KMS-11 (cell line): ENCODE data around the gene BPGM.

Source experiments
- H2AFZ ChIP-seq: fragments of 200-600 bp; sonication (generic); 2 replicates; pipeline ENCODE4 v1.6.1; 2016; ENCODE audit warnings: antibody characterized with exemption, mixed run types, low read depth
- H3K27ac ChIP-seq: fragments of 200-600 bp; sonication (generic); 2 replicates; pipeline ENCODE4 v1.6.1; 2016; ENCODE audit warnings: mild to moderate bottlenecking, mixed run types
- H3K27me3 ChIP-seq: fragments of 200-600 bp; sonication (generic); 2 replicates; pipeline ENCODE4 v1.6.1; 2017; ENCODE audit warnings: mild to moderate bottlenecking, low read depth, mixed run types, moderate library complexity; ENCODE audit not compliant: insufficient read depth
- H3K36me3 ChIP-seq: fragments of 200-600 bp; sonication (generic); 2 replicates; pipeline ENCODE4 v1.6.1; 2017; ENCODE audit warnings: mild to moderate bottlenecking, mixed run types; ENCODE audit not compliant: insufficient read depth
- H3K4me1 ChIP-seq: fragments of 200-600 bp; sonication (generic); 2 replicates; pipeline ENCODE4 v1.6.1; 2016; ENCODE audit warnings: mild to moderate bottlenecking, low read depth, mixed run types; ENCODE audit not compliant: poor library complexity, severe bottlenecking
- H3K4me2 ChIP-seq: fragments of 200-600 bp; sonication (generic); 2 replicates; pipeline ENCODE4 v1.7.0; 2016; ENCODE audit warnings: mild to moderate bottlenecking, mixed run types
- H3K4me3 ChIP-seq: fragments of 200-600 bp; sonication (generic); IDR thresholded peaks from 2 replicates; pipeline ENCODE4 v1.6.1; 2017; ENCODE audit warnings: low read depth, low read length, mixed read lengths; ENCODE audit not compliant: insufficient read depth
- H3K79me2 ChIP-seq: fragments of 200-600 bp; sonication (generic); 2 replicates; pipeline ENCODE4 v1.6.1; 2016; ENCODE audit warnings: low read depth, mixed run types; ENCODE audit not compliant: insufficient read depth
- H3K9ac ChIP-seq: fragments of 200-600 bp; sonication (generic); 2 replicates; pipeline ENCODE4 v1.6.1; 2016; ENCODE audit warnings: mild to moderate bottlenecking, mixed run types
- H4K20me1 ChIP-seq: fragments of 200-600 bp; sonication (generic); 2 replicates; pipeline ENCODE4 v1.6.1; 2016; ENCODE audit warnings: mild to moderate bottlenecking, mixed run types; ENCODE audit not compliant: insufficient read depth
- CTCF ChIP-seq: fragments of 200-600 bp; sonication (generic); conservative IDR thresholded peaks from 2 replicates; pipeline ENCODE4 v1.6.1; 2017; ENCODE audit warnings: low read depth, mild to moderate bottlenecking, antibody characterized with exemption, low read length, moderate library complexity, mixed read lengths

BPGM gene

DNA sequence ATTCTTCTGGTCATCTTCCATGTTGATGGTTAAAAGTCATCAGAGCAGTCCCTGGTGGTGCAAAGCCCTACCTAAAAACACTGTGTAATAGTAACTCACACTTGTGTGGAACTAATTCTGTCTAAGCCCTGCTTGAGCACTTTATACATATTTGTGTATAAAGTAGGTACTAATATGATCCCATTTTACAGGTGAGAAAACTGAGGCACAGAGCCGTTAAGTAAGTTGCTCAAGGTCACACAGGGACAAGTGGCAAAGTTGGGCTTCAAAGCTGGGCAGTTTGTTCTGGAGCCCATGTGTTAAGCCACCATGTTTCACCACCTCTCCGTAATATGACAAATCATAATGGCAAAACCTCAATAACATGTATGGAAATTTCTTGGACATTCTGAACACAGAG, 48.1 kb downstream of the BPGM start:
- H3K4me1 ChIP-seq, result no peaks in the 10 kb centered on the region
- TF ChIP-seq CTCF, result no peak
- no peak overlapping the region for H2AFZ ChIP-seq
- no peak overlapping the region for H3K27ac ChIP-seq
- H3K79me2 ChIP-seq, result no peaks in the 10 kb centered on the region
- no peaks in the 10 kb centered on the region for H4K20me1 ChIP-seq
- no peak overlapping the region for H3K4me3 ChIP-seq
- H3K9ac ChIP-seq, result no peak overlapping the region
- no peaks in the 10 kb centered on the region for H3K27me3 ChIP-seq
- H3K4me2 ChIP-seq, result no peak overlapping the region
- no peaks in the 10 kb centered on the region for H3K36me3 ChIP-seq

DNA sequence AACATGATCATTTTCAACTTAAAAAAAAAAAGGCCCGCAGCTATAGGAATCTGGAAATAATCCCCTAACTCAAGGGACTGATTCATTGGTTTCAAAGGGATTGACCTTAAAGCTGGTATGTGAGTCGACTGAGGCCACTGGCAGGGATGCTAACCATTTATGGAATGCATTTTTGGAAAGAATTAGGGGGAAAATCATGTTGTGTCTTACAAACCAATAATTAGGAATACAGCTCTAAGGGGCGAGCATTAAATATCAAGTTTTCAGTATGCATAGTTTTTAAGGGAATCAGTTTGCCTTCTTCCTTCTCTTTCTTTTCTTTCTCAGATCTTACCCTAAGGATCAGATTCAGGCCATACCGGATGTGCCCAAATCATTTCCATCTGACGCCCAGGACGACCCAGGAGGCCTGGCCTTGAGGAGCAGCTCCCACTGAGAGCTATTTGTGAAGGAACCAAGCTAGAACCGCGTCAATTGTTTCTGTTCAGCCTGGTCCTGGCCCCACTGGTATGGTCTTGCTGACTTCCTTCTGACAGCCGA, 48.7 kb downstream of the BPGM start:
- H3K4me2 ChIP-seq, result no peak overlapping the region
- no peaks in the 10 kb centered on the region for H3K36me3 ChIP-seq
- TF ChIP-seq CTCF, result no peak
- no peak overlapping the region for H3K27ac ChIP-seq
- no peaks in the 10 kb centered on the region for H4K20me1 ChIP-seq
- no peaks in the 10 kb centered on the region for H3K79me2 ChIP-seq
- H3K27me3 ChIP-seq, result no peaks in the 10 kb centered on the region
- H3K4me1 ChIP-seq, result no peaks in the 10 kb centered on the region
- H3K9ac ChIP-seq, result no peak overlapping the region
- H3K4me3 ChIP-seq, result no peak overlapping the region
- no peak overlapping the region for H2AFZ ChIP-seq

GRCh38 chr7:134696261-134696660, 49.6 kb downstream of the BPGM start:
- H4K20me1 ChIP-seq, result no peaks in the 10 kb centered on the region
- no peaks in the 10 kb centered on the region for H3K4me1 ChIP-seq
- no peak overlapping the region for H3K9ac ChIP-seq
- no peaks in the 10 kb centered on the region for H3K27me3 ChIP-seq
- no peak overlapping the region for H2AFZ ChIP-seq
- H3K79me2 ChIP-seq, result no peaks in the 10 kb centered on the region
- H3K4me2 ChIP-seq, result no peak overlapping the region
- H3K36me3 ChIP-seq, result no peaks in the 10 kb centered on the region
- H3K4me3 ChIP-seq, result no peak overlapping the region
- no peak for TF ChIP-seq CTCF
- H3K27ac ChIP-seq, result no peak overlapping the region

GRCh38 chr7:134697205-134697886, 50.7 kb downstream of the BPGM start:
- H2AFZ ChIP-seq, result no peak overlapping the region
- no peaks in the 10 kb centered on the region for H4K20me1 ChIP-seq
- H3K27me3 ChIP-seq, result no peaks in the 10 kb centered on the region
- H3K79me2 ChIP-seq, result no peaks in the 10 kb centered on the region
- no peak overlapping the region for H3K4me2 ChIP-seq
- no peak overlapping the region for H3K9ac ChIP-seq
- no peak overlapping the region for H3K27ac ChIP-seq
- no peak overlapping the region for H3K4me3 ChIP-seq
- H3K36me3 ChIP-seq, result no peaks in the 10 kb centered on the region
- no peak for TF ChIP-seq CTCF
- no peaks in the 10 kb centered on the region for H3K4me1 ChIP-seq
